GM12892 (cell line): ENCODE measurements around the gene L1CAM.

Experiments used
- POLR2AphosphoS5 ChIP-seq: IDR thresholded peaks from 2 replicates; pipeline ENCODE4 v1.6.1; 2011; ENCODE audit warnings: low read depth, low read length, control low read depth
- TAF1 ChIP-seq: IDR thresholded peaks from 2 replicates; pipeline ENCODE4 v1.6.1; 2011; ENCODE audit warnings: low read depth, mild to moderate bottlenecking, control low read depth, low read length, borderline replicate concordance

- TF ChIP-seq POLR2AphosphoS5 (no peak), TAF1 (no peak)
Measured at GRCh38 chrX:153866302-153867019, 19.5 kb downstream of the L1CAM start.
